Neural cell (in vitro differentiated cells): Measurements from ENCODE around the gene CARD14. TPM values are rescaled to one million over a fixed set of nuclear protein-coding genes. Genes with fewer than 3 reads are reported as not detected.

ENCODE experiments used
- H2AFZ ChIP-seq: fragments of 200-600, 300-800 bp; sonication (generic), shearing (Covaris generic); 2 replicates; pipeline ENCODE4 v1.6.0; 2014; ENCODE audit warnings: low read depth, mild to moderate bottlenecking, antibody characterized with exemption, low read length, moderate library complexity
- H3F3A ChIP-seq: fragments of 200-600 bp; shearing (Covaris generic); 2 replicates; pipeline ENCODE4 v1.6.1; 2016; ENCODE audit warnings: mild to moderate bottlenecking, moderate library complexity, mixed read lengths, antibody characterized with exemption, low read length; ENCODE audit not compliant: insufficient read depth, poor library complexity, severe bottlenecking
- H3K27ac ChIP-seq: fragments of 200-600, 300-800 bp; sonication (generic), shearing (Covaris generic); 2 replicates; pipeline ENCODE4 v1.5.1; 2014; ENCODE audit warnings: mild to moderate bottlenecking, low read length, moderate library complexity
- H3K27me3 ChIP-seq: fragments of 300-800, 200-600 bp; sonication (generic), shearing (Covaris generic); 2 replicates; pipeline ENCODE4 v1.6.0; 2014; ENCODE audit warnings: mild to moderate bottlenecking, low read depth, low read length, moderate library complexity; ENCODE audit not compliant: insufficient read depth
- H3K36me3 ChIP-seq: fragments of 300-800, 200-600 bp; sonication (generic), shearing (Covaris generic); 2 replicates; pipeline ENCODE4 v1.5.1; 2014; ENCODE audit warnings: mild to moderate bottlenecking, antibody characterized with exemption, low read length, moderate library complexity; ENCODE audit not compliant: insufficient read depth
- H3K4me2 ChIP-seq: fragments of 300-800, 200-600 bp; sonication (generic), shearing (Covaris generic); 2 replicates; pipeline ENCODE4 v1.6.0; 2014; ENCODE audit warnings: mild to moderate bottlenecking, low read length
- H3K4me3 ChIP-seq: fragments of 300-800, 200-600 bp; sonication (generic), shearing (Covaris generic); 2 replicates; pipeline ENCODE4 v1.5.1; 2014; ENCODE audit warnings: mild to moderate bottlenecking, low read length, moderate library complexity
- H3K79me2 ChIP-seq: fragments of 200-600 bp; shearing (Covaris generic); replicated peaks from 2 replicates; pipeline ENCODE4 v1.6.0; 2014; ENCODE audit warnings: mild to moderate bottlenecking, low read length, moderate library complexity; ENCODE audit not compliant: insufficient read depth
- H3K9ac ChIP-seq: fragments of 300-800, 200-600 bp; sonication (generic), shearing (Covaris generic); 2 replicates; pipeline ENCODE4 v1.6.1; 2016; ENCODE audit warnings: mild to moderate bottlenecking, low read length, mixed read lengths
- H3K9me2 ChIP-seq: fragments of 200-600 bp; shearing (Covaris generic); 2 replicates; pipeline ENCODE4 v1.6.1; 2016; ENCODE audit warnings: mild to moderate bottlenecking, low read length, mixed read lengths; ENCODE audit not compliant: insufficient read depth
- H3K9me3 ChIP-seq: fragments of 200-600, 300-800 bp; sonication (generic), shearing (Covaris generic); 2 replicates; pipeline ENCODE4 v1.6.1; 2016; ENCODE audit warnings: mild to moderate bottlenecking, mixed run types, low read length, moderate library complexity, mixed read lengths
- H4K20me1 ChIP-seq: fragments of 200-600 bp; shearing (Covaris generic); 2 replicates; pipeline ENCODE4 v1.6.1; 2016; ENCODE audit warnings: mild to moderate bottlenecking, mixed run types; ENCODE audit not compliant: insufficient read depth
- CTCF ChIP-seq: fragments of 450-650 bp; IDR thresholded peaks from 2 replicates; pipeline ENCODE4 v1.5.1; 2014; ENCODE audit warnings: antibody characterized with exemption, mild to moderate bottlenecking, moderate library complexity; ENCODE audit not compliant: poor library complexity, severe bottlenecking
- EP300 ChIP-seq: fragments of 450-650 bp; conservative IDR thresholded peaks from 2 replicates; pipeline ENCODE4 v1.6.1; 2014; ENCODE audit warnings: antibody characterized with exemption, mild to moderate bottlenecking, moderate library complexity; ENCODE audit not compliant: poor library complexity, severe bottlenecking
- EZH2 ChIP-seq: fragments of 200-600, 300-800 bp; shearing (Covaris generic), sonication (generic); IDR thresholded peaks from 2 replicates; pipeline ENCODE4 v1.6.1; 2014; ENCODE audit warnings: antibody characterized with exemption, low read length, borderline replicate concordance, mild to moderate bottlenecking; ENCODE audit not compliant: insufficient read depth, poor library complexity, severe bottlenecking
- MXI1 ChIP-seq: fragments of 450-650 bp; conservative IDR thresholded peaks from 2 replicates; pipeline ENCODE4 v1.6.1; 2014; ENCODE audit warnings: antibody characterized with exemption, mild to moderate bottlenecking; ENCODE audit not compliant: poor library complexity, severe bottlenecking
- RAD21 ChIP-seq: fragments of 450-650 bp; conservative IDR thresholded peaks from 2 replicates; pipeline ENCODE4 v1.6.1; 2014; ENCODE audit warnings: antibody characterized with exemption, mild to moderate bottlenecking, moderate library complexity
- SMC3 ChIP-seq: fragments of 450-650 bp; conservative IDR thresholded peaks from 2 replicates; pipeline ENCODE4 v1.6.1; 2014; ENCODE audit warnings: antibody characterized with exemption, mild to moderate bottlenecking, moderate library complexity; ENCODE audit not compliant: poor library complexity
- TAF1 ChIP-seq: IDR thresholded peaks from 2 replicates; pipeline ENCODE4 v1.6.1; 2012; ENCODE audit warnings: low read depth
- polyA plus RNA-seq: library from polyadenylated mRNA; depleted of rRNA; stranded (reverse); fragments of >200 nt; gene quantifications from 2 replicates; pipeline ENCODE4 v1.2.3, GENCODE V29; 2014
- TF ChIP-seq, protein P1 (sequence below): IDR thresholded peaks from 2 replicates; pipeline ENCODE4 v1.6.1; 2012; ENCODE audit warnings: borderline replicate concordance

The CARD14 gene
- polyA plus RNA-seq, 1 donor from 2014 or later, result 0.12 TPM

- Histone ChIP-seq H3K4me3 (no peak overlapping the region), H3K27ac (no peak overlapping the region), H3F3A (no peaks in the 10 kb centered on the region), H2AFZ (no peak overlapping the region), H3K79me2 (no peaks in the 10 kb centered on the region), H3K4me2 (no peak overlapping the region), H3K9ac (no peak overlapping the region), H3K9me3 (no peaks in the 10 kb centered on the region), H3K27me3 (no peaks in the 10 kb centered on the region), H3K36me3 (no peaks in the 10 kb centered on the region), H3K9me2 (no peaks in the 10 kb centered on the region), H4K20me1 (no peaks in the 10 kb centered on the region)
- TF ChIP-seq EZH2 (no peak), CTCF (no peak), EP300 (no peak), MXI1 (no peak), TAF1 (no peak), SMC3 (no peak)
- TF ChIP-seq, protein P1, sequence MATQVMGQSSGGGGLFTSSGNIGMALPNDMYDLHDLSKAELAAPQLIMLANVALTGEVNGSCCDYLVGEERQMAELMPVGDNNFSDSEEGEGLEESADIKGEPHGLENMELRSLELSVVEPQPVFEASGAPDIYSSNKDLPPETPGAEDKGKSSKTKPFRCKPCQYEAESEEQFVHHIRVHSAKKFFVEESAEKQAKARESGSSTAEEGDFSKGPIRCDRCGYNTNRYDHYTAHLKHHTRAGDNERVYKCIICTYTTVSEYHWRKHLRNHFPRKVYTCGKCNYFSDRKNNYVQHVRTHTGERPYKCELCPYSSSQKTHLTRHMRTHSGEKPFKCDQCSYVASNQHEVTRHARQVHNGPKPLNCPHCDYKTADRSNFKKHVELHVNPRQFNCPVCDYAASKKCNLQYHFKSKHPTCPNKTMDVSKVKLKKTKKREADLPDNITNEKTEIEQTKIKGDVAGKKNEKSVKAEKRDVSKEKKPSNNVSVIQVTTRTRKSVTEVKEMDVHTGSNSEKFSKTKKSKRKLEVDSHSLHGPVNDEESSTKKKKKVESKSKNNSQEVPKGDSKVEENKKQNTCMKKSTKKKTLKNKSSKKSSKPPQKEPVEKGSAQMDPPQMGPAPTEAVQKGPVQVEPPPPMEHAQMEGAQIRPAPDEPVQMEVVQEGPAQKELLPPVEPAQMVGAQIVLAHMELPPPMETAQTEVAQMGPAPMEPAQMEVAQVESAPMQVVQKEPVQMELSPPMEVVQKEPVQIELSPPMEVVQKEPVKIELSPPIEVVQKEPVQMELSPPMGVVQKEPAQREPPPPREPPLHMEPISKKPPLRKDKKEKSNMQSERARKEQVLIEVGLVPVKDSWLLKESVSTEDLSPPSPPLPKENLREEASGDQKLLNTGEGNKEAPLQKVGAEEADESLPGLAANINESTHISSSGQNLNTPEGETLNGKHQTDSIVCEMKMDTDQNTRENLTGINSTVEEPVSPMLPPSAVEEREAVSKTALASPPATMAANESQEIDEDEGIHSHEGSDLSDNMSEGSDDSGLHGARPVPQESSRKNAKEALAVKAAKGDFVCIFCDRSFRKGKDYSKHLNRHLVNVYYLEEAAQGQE, result no peak
Observed at GRCh38 chr17:80236911-80237310, 67.1 kb downstream of the CARD14 start.

- Histone ChIP-seq H3K27me3 (no peaks in the 10 kb centered on the region), H2AFZ (no peak overlapping the region), H3K4me3 (no peak overlapping the region), H3K4me2 (no peak overlapping the region), H4K20me1 (no peaks in the 10 kb centered on the region), H3K36me3 (no peaks in the 10 kb centered on the region), H3K79me2 (no peaks in the 10 kb centered on the region), H3K27ac (no peak overlapping the region), H3K9me2 (no peaks in the 10 kb centered on the region), H3K9ac (no peak overlapping the region), H3K9me3 (no peaks in the 10 kb centered on the region), H3F3A (no peaks in the 10 kb centered on the region)
- TF ChIP-seq CTCF (no peak), EP300 (no peak), RAD21 (no peak)
Observed at GRCh38 chr17:80237386-80237785, 67.6 kb downstream of the CARD14 start.
